HEK293T (cell line): ENCODE measurements around the gene RNF130.

ENCODE experiments used
- CTCF ChIA-PET: fragments of 350-600 bp; formaldehyde crosslinking; extraction: SDS; loops from one replicate; lab custom pipeline; 2021; ENCODE audit warnings: antibody characterized with exemption, inconsistent platforms; lab: Yijun Ruan, JAX
- POLR2A ChIA-PET: fragments of 350-600 bp; formaldehyde crosslinking; extraction: SDS; loops from one replicate; lab custom pipeline; 2020; ENCODE audit warnings: antibody characterized with exemption, inconsistent platforms; lab: Yijun Ruan, JAX
- DNase-seq: peaks from one replicate; pipeline ENCODE4 v3.0.0; 2012; ENCODE audit warnings: mixed read lengths; ENCODE audit errors: extremely low spot score
- ARNT ChIP-seq: fragments of 450-650 bp; IDR thresholded peaks from 2 replicates; pipeline ENCODE4 v1.6.1; 2017; ENCODE audit warnings: mild to moderate bottlenecking
- BHLHE40 ChIP-seq: fragments of 450-650 bp; IDR thresholded peaks from 2 replicates; pipeline ENCODE4 v1.6.1; 2016; ENCODE audit warnings: mild to moderate bottlenecking, moderate library complexity, borderline replicate concordance
- CTBP1 ChIP-seq: fragments of 450-650 bp; IDR thresholded peaks from 2 replicates; pipeline ENCODE4 v1.6.1; 2016; ENCODE audit warnings: borderline replicate concordance
- ELF4 ChIP-seq: fragments of 450-650 bp; IDR thresholded peaks from 2 replicates; pipeline ENCODE4 v1.6.1; 2017; ENCODE audit warnings: antibody characterized with exemption
- FOXA1 ChIP-seq: fragments of 450-650 bp; IDR thresholded peaks from 2 replicates; pipeline ENCODE4 v1.6.1; 2016; ENCODE audit warnings: mild to moderate bottlenecking
- FOXK2 ChIP-seq: fragments of 450-650 bp; IDR thresholded peaks from 2 replicates; pipeline ENCODE4 v1.6.1; 2016; ENCODE audit warnings: mild to moderate bottlenecking
- FOXM1 ChIP-seq: fragments of 450-650 bp; IDR thresholded peaks from 2 replicates; pipeline ENCODE4 v1.6.1; 2017; ENCODE audit warnings: mild to moderate bottlenecking, borderline replicate concordance
- HDGF ChIP-seq: fragments of 450-650 bp; IDR thresholded peaks from 2 replicates; pipeline ENCODE4 v1.6.1; 2017; ENCODE audit warnings: antibody characterized with exemption, borderline replicate concordance
- L3MBTL2 ChIP-seq: fragments of 450-650 bp; conservative IDR thresholded peaks from 2 replicates; pipeline ENCODE4 v1.6.1; 2016; ENCODE audit warnings: mild to moderate bottlenecking
- LEF1 ChIP-seq: fragments of 450-650 bp; IDR thresholded peaks from 2 replicates; pipeline ENCODE4 v1.6.1; 2017; ENCODE audit warnings: mild to moderate bottlenecking, borderline replicate concordance
- NFRKB ChIP-seq: fragments of 450-650 bp; IDR thresholded peaks from 2 replicates; pipeline ENCODE4 v1.6.1; 2016; ENCODE audit warnings: mild to moderate bottlenecking, moderate library complexity
- SP1 ChIP-seq: fragments of 450-650 bp; IDR thresholded peaks from 2 replicates; pipeline ENCODE4 v1.6.1; 2017
- SUZ12 ChIP-seq: fragments of 450-650 bp; IDR thresholded peaks from 2 replicates; pipeline ENCODE4 v1.6.1; 2016; ENCODE audit warnings: mild to moderate bottlenecking
- TARDBP ChIP-seq: fragments of 450-650 bp; IDR thresholded peaks from 2 replicates; pipeline ENCODE4 v1.6.1; 2016
- ZNF384 ChIP-seq: fragments of 450-650 bp; IDR thresholded peaks from 2 replicates; pipeline ENCODE4 v1.6.1; 2016
- TF ChIP-seq, protein P1 (sequence below): fragments of 450-650 bp; IDR thresholded peaks from 2 replicates; pipeline ENCODE4 v1.6.1; 2016

The RNF130 gene

DNA sequence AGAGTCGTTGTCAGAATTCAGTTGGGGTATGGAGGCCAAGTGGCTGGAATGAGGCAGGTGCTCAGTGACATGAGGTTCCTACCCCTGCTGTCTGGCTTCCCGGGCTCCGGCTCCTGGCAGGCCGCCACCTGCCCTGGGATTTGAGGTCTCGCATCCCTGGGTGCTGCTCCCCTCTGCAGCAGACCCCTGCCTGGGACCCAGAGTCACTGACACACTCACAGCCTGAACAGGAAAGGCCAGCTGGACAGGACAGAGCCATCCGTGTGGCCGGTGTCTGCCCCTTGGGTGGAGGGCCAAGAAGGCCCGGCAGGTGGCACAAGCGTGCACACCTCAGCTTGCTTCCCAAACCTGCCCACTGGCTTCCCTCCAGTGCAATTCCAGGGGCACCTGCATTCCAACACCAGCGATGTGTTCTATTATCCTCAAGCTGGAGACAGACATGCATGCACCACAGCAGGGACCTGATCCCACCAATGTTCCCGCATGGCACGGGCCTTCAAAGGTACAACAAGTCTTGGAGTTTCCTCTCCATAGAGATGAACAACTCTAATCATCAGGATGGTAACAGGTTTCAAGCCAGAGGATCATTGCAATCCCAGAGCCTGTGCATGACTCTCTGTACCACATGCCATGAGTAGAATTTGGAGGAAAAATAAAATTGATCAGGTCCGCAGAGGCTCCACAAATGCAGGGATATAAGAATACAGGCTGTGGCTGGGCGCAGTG lies 45.6 kb upstream of the RNF130 start:
- TF ChIP-seq L3MBTL2: no peak
- TF ChIP-seq SP1: no peak
- no peak for TF ChIP-seq NFRKB
- no peak for TF ChIP-seq BHLHE40
- no peak for TF ChIP-seq LEF1
- no peak for TF ChIP-seq SUZ12
- no peak for TF ChIP-seq FOXK2
- no peak for TF ChIP-seq ZNF384
- ChIA-PET CTCF (no interaction called here), POLR2A (no interaction called here)
- no peak for DNase-seq

DNA sequence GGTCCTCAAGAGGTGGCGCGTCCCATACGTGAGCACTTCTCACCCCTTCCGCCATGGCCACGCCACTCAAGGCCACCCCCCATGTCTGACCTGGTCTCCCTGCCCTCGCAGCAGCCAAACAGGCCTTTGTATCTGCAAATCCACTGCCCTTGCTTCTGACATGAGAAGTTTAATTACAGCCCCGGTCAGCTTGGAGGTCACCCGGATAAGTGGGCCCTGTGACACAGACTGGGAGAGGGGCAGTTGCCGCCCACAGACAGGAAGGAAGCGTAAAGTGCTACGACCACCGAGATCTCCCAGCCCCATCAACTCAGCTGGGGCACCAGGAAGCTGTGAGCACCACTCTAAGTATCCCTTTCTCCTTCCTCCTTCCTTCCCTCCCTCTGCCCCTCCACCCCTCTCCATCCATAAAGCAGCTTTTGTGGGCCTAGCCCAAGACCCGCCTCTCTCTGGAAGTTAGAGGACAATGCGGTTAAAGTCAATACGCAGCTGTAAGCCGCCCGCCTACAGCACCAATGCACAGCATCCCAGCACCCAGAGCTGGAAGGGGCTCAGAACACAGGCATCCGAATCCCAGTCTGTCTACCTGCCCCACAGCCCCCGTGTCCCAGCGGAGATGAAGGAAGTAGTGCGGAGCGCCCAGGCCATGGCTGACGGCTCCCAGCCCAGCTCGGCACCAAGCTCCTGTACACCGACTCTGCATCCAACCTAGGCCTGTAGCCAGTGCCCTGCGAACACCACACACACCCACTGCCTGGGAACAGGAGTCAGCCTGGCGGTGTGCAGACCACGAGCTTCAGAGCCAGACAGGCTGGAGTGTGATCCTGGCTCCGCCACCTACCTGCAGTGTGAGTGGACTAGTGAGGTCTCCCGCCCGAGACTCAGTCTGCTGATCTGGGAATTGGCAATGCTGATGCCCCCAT lies 44.8 kb upstream of the RNF130 start:
- POLR2A ChIA-PET: no interaction called here
- CTCF ChIA-PET: no interaction called here
- TF ChIP-seq HDGF: no peak
- no peak for TF ChIP-seq L3MBTL2
- TF ChIP-seq, protein P1, sequence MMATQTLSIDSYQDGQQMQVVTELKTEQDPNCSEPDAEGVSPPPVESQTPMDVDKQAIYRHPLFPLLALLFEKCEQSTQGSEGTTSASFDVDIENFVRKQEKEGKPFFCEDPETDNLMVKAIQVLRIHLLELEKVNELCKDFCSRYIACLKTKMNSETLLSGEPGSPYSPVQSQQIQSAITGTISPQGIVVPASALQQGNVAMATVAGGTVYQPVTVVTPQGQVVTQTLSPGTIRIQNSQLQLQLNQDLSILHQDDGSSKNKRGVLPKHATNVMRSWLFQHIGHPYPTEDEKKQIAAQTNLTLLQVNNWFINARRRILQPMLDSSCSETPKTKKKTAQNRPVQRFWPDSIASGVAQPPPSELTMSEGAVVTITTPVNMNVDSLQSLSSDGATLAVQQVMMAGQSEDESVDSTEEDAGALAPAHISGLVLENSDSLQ: no peak
- TF ChIP-seq FOXK2: no peak
- no peak for TF ChIP-seq BHLHE40
- no peak for TF ChIP-seq FOXM1
- TF ChIP-seq SUZ12: no peak
- TF ChIP-seq ARNT: no peak
- TF ChIP-seq FOXA1: no peak
- TF ChIP-seq NFRKB: no peak
- no peak for TF ChIP-seq SP1
- no peak for TF ChIP-seq TARDBP
- TF ChIP-seq CTBP1: no peak
- TF ChIP-seq ZNF384: no peak
- TF ChIP-seq ELF4: no peak
- TF ChIP-seq LEF1: no peak

DNA sequence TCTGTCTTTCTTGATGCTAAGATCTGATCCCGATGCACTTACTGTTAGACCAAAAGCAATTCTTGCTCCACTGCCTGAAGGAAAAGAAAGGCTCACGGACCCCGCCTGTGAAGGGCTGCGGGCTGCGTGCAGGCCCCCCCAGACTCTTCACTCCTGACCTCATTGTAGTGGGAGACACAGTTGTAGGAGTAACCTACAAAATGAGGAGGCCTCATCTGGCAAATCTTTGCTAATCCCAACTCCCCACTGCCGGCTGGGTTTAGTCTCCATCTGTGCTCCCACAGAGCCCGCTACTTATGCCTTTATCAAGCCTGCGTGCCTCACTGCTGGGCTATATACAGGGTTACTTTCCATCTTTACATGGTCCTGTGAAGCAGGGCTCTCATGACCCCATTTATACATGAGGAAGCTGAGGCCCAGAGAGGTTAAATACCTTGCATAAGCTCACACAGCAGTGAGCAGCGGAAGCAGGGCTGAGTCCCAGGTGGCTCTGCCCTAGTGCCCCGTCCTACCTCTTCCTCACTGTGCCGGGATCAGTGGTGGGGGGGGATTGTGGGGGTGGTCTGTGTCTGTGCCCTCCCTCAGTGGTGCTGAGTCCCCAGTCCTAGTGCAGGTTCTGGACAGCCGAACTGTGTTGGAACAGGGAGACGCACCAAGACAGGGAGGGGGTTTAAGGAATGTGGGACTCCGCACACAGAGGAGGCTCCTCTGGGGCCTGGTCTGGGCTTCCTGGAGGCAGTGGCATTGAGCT lies 43.9 kb upstream of the RNF130 start:
- CTCF ChIA-PET: no interaction called here
- POLR2A ChIA-PET: no interaction called here
- DNase-seq: no peak
- TF ChIP-seq ZNF384 (no peak), FOXM1 (no peak), L3MBTL2 (no peak), HDGF (no peak), BHLHE40 (no peak), TARDBP (no peak), LEF1 (no peak), SUZ12 (no peak), FOXA1 (no peak), NFRKB (no peak), ELF4 (no peak), FOXK2 (no peak), ARNT (no peak), CTBP1 (no peak), SP1 (no peak)
- TF ChIP-seq, protein P1: no peak

More for the DNA sequence above, 44.8 kb upstream of the RNF130 start:
- no peak for DNase-seq

DNA sequence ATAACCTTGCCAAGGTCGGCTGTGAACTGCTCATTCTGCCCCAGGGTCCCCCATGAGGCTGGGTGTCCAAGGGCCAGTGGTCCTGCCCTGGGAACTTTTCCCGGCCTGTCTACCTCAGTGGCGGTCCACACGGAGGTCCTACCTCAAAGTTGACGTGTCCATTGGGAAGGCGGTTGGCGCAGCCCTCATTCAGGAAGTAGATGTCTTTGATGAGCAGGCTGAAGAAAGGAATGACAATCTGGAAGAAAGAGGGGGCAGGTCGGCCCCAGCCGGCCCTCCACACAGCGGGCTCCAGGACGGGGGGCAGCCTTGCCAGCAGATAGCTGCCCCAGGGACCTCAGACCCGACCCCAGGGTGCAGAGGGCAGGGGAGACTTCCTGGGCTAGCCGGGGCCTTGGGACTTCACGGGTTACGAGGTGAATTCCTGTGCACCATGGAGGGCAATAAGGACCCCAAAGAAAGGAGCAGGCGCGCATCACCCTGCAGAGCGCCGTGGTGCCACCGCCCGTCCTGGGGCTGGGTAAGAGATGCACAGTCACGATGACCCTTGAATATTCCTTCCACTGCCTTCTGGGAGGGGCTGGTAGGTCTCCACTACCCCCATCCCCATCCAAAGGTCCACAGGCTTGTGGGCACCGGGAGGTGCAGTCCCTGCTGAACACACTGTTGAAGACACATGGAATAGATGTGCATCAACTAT lies 42.9 kb upstream of the RNF130 start:
- POLR2A ChIA-PET: no interaction called here
- TF ChIP-seq BHLHE40 (no peak), ZNF384 (no peak), L3MBTL2 (no peak), CTBP1 (no peak), FOXK2 (no peak), SUZ12 (no peak), TARDBP (no peak), FOXM1 (no peak), LEF1 (no peak), ARNT (no peak), FOXA1 (no peak)
- TF ChIP-seq, protein P1: no peak
- CTCF ChIA-PET: no interaction called here
- no peak for DNase-seq
